Sigmoid colon (tissue), 7 donors: ENCODE measurements around the gene BDKRB1. TPM values are rescaled to one million over a fixed set of nuclear protein-coding genes. Genes with fewer than 3 reads are reported as not detected.

Experiments used
- DNase-seq: peaks from one replicate; pipeline ENCODE4 v3.0.0-alpha.2; 2019
- H3K27ac ChIP-seq, 4 donors: fragments of 200-600 bp; sonication (generic); one replicate each; pipeline ENCODE4 v1.5.1; 2016 to 2019; ENCODE audit warnings: mild to moderate bottlenecking in 1 of 4
- H3K27me3 ChIP-seq, 3 donors: fragments of 200-600 bp; sonication (generic); one replicate each; pipeline ENCODE4 v1.5.1; 2019; ENCODE audit warnings: mild to moderate bottlenecking in 1 of 3
- H3K36me3 ChIP-seq, 4 donors: fragments of 200-600 bp; sonication (generic); one replicate each; pipeline ENCODE4 v1.5.1; 2016 to 2019
- H3K4me1 ChIP-seq, 4 donors: fragments of 200-600 bp; sonication (generic); one replicate each; pipeline ENCODE4 v1.5.1; 2017 to 2019
- H3K4me3 ChIP-seq, 4 donors: fragments of 200-600 bp; sonication (generic); one replicate each; pipeline ENCODE4 v1.5.1; 2017 to 2019; ENCODE audit warnings: mild to moderate bottlenecking in 2 of 4, moderate library complexity in 1 of 4
- H3K9me3 ChIP-seq, 4 donors: fragments of 200-600 bp in 3 of 4; sonication (generic) in 3 of 4; one replicate each; pipeline versions ENCODE4 v1.5.1 to v1.6.1; 2013 to 2019
- EP300 ChIP-seq, 4 donors: sonication (generic); formaldehyde crosslinking; IDR thresholded peaks; one replicate each; pipeline ENCODE4 v1.6.1; 2017; ENCODE audit warnings: antibody characterized with exemption in 4 of 4
- POLR2A ChIP-seq, 2 donors: fragments of 450-650 bp; IDR thresholded peaks; one replicate each; pipeline ENCODE4 v1.6.1; 2016; ENCODE audit warnings: antibody characterized with exemption in 2 of 2, mild to moderate bottlenecking in 2 of 2, moderate library complexity in 2 of 2
- POLR2AphosphoS5 ChIP-seq, 4 donors: sonication (generic); formaldehyde crosslinking; IDR thresholded peaks; one replicate each; pipeline ENCODE4 v1.6.1; 2017; ENCODE audit warnings: antibody characterized with exemption in 4 of 4
- WGBS, 2 donors: extraction: QIAGEN DNeasy Blood & Tissue Kit; methylation state at CpG; one replicate each; pipeline ENCODE4 v1.1.7; 2013; 5-methylcytosine and 5-hydroxymethylcytosine counted together
- intact Hi-C: fragments of 100-400 bp; cut with DNase I; formaldehyde crosslinking; loops from one replicate; pipeline ENCODE4 v1.15.1; 2023
- polyA plus RNA-seq, 3 donors: library from polyadenylated mRNA; stranded (reverse); fragments of 200-250 nt; gene quantifications; one replicate each; pipeline ENCODE4 v1.2.3, GENCODE V29; 2013
- total RNA-seq, 4 donors: library from RNA; depleted of rRNA; stranded (reverse); fragments of >200 nt; gene quantifications; one replicate each; pipeline ENCODE4 v1.1.0, GENCODE V29; 2016
- TF ChIP-seq, protein P1 (sequence below), 4 experiments: fragments of 450-650 bp in 3 of 4; fragments of 200-600 bp in 1 of 4; IDR thresholded peaks; one replicate each; pipeline ENCODE4 v1.5.1; 2016 to 2019; ENCODE audit warnings: antibody characterized with exemption in 4 of 4, mild to moderate bottlenecking in 3 of 4, moderate library complexity in 2 of 4
- donor health status: healthy with polysubstance abuse.
- donor health status: Bipolar disorder and iron deficiency.
- donor health status: healthy.

Gene BDKRB1
- total and polyA plus RNA-seq, 7 donors, result 0.33 to 4.9 (median 2.4) TPM

DNA sequence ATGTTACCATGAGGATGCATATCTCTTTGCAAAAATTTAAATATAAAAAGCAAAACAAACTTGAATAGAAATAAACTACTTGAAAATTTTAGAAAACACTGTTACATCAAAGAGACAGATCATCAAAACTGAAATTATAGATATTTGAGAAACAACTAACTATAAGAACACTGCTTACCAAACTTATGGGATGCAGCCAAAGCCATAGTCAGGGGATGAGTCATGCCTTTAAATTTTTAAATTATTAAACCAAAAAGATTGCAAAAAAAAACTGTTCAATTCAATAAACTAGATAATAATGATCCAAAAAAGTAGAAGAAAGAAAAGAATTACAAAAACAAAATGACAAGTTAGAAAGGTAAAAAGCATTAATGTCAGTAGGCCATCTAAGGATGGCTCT is 43.9 kb upstream of the BDKRB1 start:
- intact Hi-C loops, result no loop called here
- H3K4me1 ChIP-seq, result peaks cover 0 to 25% (median 9%) of the 10 kb centered on the region in 4 donors

DNA sequence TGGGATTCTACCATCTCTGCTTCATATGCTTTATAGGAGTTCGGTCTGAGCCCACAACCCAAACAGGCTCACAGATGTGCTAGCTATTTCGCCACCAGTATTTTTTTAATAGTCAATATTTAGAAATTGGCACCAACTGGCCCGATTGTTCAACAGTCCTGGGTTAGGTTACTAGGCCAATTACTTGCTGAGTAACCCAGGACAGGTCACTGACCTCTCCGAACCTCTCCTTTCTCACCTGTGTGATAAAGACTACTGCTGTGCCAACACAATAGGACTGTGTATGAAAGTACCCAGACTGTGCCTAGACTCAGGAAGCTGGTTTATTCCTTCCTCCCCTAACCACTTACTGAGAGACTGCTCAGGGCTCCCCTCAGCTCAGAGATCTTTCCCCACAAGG is 43.1 kb upstream of the BDKRB1 start:
- H3K27me3 ChIP-seq, result no peaks in the 10 kb centered on the region
- DNase-seq, result no peak
- peaks cover 0 to 11% (median 0%) of the 10 kb centered on the region in 4 donors for H3K9me3 ChIP-seq
- 89 to 92% methylated on average over 4 of the region's 4 CpGs for WGBS, 2 donors
- H3K4me1 ChIP-seq, result peaks cover 0 to 25% (median 9%) of the 10 kb centered on the region in 4 donors
- TF ChIP-seq POLR2A (IDR thresholded peaks at IDR 0.05) (no peak), EP300 (IDR thresholded peaks at IDR 0.05) (no peak), POLR2AphosphoS5 (IDR thresholded peaks at IDR 0.05) (no peak)
- TF ChIP-seq, protein P1, sequence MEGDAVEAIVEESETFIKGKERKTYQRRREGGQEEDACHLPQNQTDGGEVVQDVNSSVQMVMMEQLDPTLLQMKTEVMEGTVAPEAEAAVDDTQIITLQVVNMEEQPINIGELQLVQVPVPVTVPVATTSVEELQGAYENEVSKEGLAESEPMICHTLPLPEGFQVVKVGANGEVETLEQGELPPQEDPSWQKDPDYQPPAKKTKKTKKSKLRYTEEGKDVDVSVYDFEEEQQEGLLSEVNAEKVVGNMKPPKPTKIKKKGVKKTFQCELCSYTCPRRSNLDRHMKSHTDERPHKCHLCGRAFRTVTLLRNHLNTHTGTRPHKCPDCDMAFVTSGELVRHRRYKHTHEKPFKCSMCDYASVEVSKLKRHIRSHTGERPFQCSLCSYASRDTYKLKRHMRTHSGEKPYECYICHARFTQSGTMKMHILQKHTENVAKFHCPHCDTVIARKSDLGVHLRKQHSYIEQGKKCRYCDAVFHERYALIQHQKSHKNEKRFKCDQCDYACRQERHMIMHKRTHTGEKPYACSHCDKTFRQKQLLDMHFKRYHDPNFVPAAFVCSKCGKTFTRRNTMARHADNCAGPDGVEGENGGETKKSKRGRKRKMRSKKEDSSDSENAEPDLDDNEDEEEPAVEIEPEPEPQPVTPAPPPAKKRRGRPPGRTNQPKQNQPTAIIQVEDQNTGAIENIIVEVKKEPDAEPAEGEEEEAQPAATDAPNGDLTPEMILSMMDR (IDR thresholded peaks at IDR 0.05), result no peak
- H3K4me3 ChIP-seq, result no peak overlapping the region
- no peaks in the 10 kb centered on the region for H3K36me3 ChIP-seq
- intact Hi-C loops, result no loop called here
- H3K27ac ChIP-seq, result no peak overlapping the region

More for the DNA sequence above, 43.9 kb upstream of the BDKRB1 start:
- H3K27ac ChIP-seq, result no peak overlapping the region
- no peak overlapping the region for H3K4me3 ChIP-seq
- H3K36me3 ChIP-seq, result no peaks in the 10 kb centered on the region
- peaks cover 0 to 11% (median 0%) of the 10 kb centered on the region in 4 donors for H3K9me3 ChIP-seq
- no peak for DNase-seq
- TF ChIP-seq POLR2A (IDR thresholded peaks at IDR 0.05) (no peak), POLR2AphosphoS5 (IDR thresholded peaks at IDR 0.05) (no peak)
- TF ChIP-seq, protein P1 (IDR thresholded peaks at IDR 0.05), result no peak
- H3K27me3 ChIP-seq, result no peaks in the 10 kb centered on the region

DNA sequence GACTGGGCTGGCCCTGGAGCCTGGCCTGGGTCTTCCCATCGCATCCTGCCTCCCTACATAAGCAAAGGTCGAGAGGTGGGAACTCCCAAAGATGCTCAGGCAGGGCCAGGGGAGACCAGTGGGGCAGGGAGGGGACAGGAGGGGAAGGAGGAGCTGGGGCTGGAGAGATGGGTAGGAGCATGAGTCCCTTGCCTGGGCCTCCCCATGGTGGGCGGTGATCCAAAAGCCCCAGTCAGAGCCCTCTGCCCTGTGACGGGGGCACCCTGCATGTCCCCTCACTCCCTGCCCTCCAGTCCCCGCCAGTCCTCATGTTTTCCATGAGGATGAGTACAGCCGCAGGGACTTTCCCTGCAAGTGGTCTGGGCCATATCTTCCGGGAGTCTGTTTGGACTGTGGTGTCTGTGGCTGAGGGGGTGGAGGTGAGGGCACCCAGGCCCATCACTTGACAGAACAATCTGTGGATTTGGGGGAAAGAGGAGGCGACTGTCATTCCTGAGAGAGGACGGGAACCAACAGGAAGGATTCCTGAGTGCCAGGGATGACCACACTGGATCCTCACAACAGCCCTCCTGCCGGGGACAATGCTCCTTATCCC is 42.0 kb upstream of the BDKRB1 start:
- H3K27ac ChIP-seq, result peak overlapping the region in 2 of 4 donors; percentile 40 to 48
- peaks cover 0 to 25% (median 9%) of the 10 kb centered on the region in 4 donors for H3K4me1 ChIP-seq
- H3K36me3 ChIP-seq, result no peaks in the 10 kb centered on the region
- intact Hi-C loops, result no loop called here
- WGBS, 2 donors, result 83 to 86% methylated on average over 10 of the region's 10 CpGs
- H3K27me3 ChIP-seq, result no peaks in the 10 kb centered on the region
- no peak for DNase-seq
- TF ChIP-seq POLR2A (IDR thresholded peaks at IDR 0.05), result no peak
- TF ChIP-seq POLR2AphosphoS5 (IDR thresholded peaks at IDR 0.05), result no peak
- TF ChIP-seq, protein P1 (IDR thresholded peaks at IDR 0.05), result no peak
- no peak for TF ChIP-seq EP300 (IDR thresholded peaks at IDR 0.05)
- peaks cover 0 to 11% (median 0%) of the 10 kb centered on the region in 4 donors for H3K9me3 ChIP-seq
- H3K4me3 ChIP-seq, result no peak overlapping the region

DNA sequence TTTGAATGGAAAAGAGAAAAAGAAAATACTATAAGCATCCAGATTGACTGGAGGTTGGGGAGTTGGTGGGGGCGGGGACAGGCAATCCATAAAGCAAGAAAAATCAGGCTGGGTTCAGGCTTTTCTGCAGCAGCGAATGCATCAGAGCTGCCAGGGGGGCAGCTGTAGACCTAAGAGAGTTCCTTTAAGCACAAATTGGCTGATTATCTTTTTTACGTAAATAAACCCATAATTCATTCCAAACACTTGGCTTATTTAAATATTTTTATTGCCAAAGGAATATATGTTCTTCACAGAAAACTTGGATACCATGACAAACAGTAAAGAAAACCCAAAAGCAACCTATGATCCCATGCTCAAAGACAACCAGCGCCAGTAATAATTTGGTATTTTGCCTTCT is 41.2 kb upstream of the BDKRB1 start:
- intact Hi-C loops, result no loop called here
- Histone ChIP-seq H3K4me3 (no peak overlapping the region), H3K27ac (no peak overlapping the region), H3K36me3 (no peaks in the 10 kb centered on the region), H3K27me3 (no peaks in the 10 kb centered on the region), H3K4me1 (peaks cover 0 to 25% (median 9%) of the 10 kb centered on the region in 4 donors), H3K9me3 (peaks cover 0 to 11% (median 0%) of the 10 kb centered on the region in 4 donors)
- TF ChIP-seq POLR2A (IDR thresholded peaks at IDR 0.05), result no peak
- no peak for TF ChIP-seq POLR2AphosphoS5 (IDR thresholded peaks at IDR 0.05)
- no peak for TF ChIP-seq EP300 (IDR thresholded peaks at IDR 0.05)
- TF ChIP-seq, protein P1 (IDR thresholded peaks at IDR 0.05), result no peak
- WGBS, 2 donors, result 80 to 82% methylated on average over 4 of the region's 4 CpGs
- no peak for DNase-seq
